Stimulated activated naive CD8-positive, alpha-beta T cell treated with anti-CD3 and anti-CD28 coated beads, Interleukin-15, amount 100 ng/mL, for 72 hours (primary cell): ENCODE measurements around the gene ABLIM3.

Experiments used
- ATAC-seq: fragments of 150-1000 bp; cut with Tn5 transposase; 2 replicates; pipeline ENCODE4 v1.10.0; 2021; ENCODE audit warnings: mild to moderate bottlenecking, moderate library complexity
- DNase-seq, 2 donors: peaks; one replicate each; pipeline ENCODE4 v3.0.0; 2021 to 2022
- H3K27ac Mint-ChIP-seq, 2 donors: one replicate each; pipeline ENCODE4 v1.8.0; 2022; ENCODE audit warnings: mild to moderate bottlenecking in 2 of 2, mixed read lengths in 2 of 2, moderate library complexity in 2 of 2
- H3K27me3 Mint-ChIP-seq: one replicate; pipeline ENCODE4 v1.8.0; 2022; ENCODE audit warnings: mixed read lengths
- H3K4me1 Mint-ChIP-seq: one replicate; pipeline ENCODE4 v1.8.0; 2022; ENCODE audit warnings: mild to moderate bottlenecking, mixed read lengths
- H3K4me3 Mint-ChIP-seq, 2 donors: one replicate each; pipeline ENCODE4 v1.8.0; 2022; ENCODE audit warnings: mild to moderate bottlenecking in 2 of 2, mixed read lengths in 2 of 2, moderate library complexity in 1 of 2
- H3K9me3 Mint-ChIP-seq, 2 donors: one replicate each; pipeline ENCODE4 v1.8.0; 2022; ENCODE audit warnings: mixed read lengths in 2 of 2

The ABLIM3 gene

GRCh38 chr5:149229298-149229937, 88.1 kb downstream of the ABLIM3 start:
- no peaks in the 10 kb centered on the region for H3K9me3 Mint-ChIP-seq

GRCh38 chr5:149235841-149236240, 94.5 kb downstream of the ABLIM3 start:
- DNase-seq (no peak), ATAC-seq (no peak)
- H3K27me3 Mint-ChIP-seq: no peaks in the 10 kb centered on the region
- no peak overlapping the region for H3K4me3 Mint-ChIP-seq
- H3K4me1 Mint-ChIP-seq: peaks cover 17% of the 10 kb centered on the region
- H3K9me3 Mint-ChIP-seq: peaks cover 0 to 8% of the 10 kb centered on the region in 2 donors
- peak overlapping the region in 1 of 2 donors; percentile 54 for H3K27ac Mint-ChIP-seq

More at GRCh38 chr5:149229298-149229937, 88.1 kb downstream of the ABLIM3 start:
- no peaks in the 10 kb centered on the region for H3K4me1 Mint-ChIP-seq
- DNase-seq (no peak), ATAC-seq (no peak)
- H3K27me3 Mint-ChIP-seq: no peaks in the 10 kb centered on the region
- no peak overlapping the region for H3K27ac Mint-ChIP-seq
- no peak overlapping the region for H3K4me3 Mint-ChIP-seq

GRCh38 chr5:149237662-149238061, 96.4 kb downstream of the ABLIM3 start:
- Mint-ChIP-seq H3K27ac (no peak overlapping the region), H3K9me3 (peaks cover 4 to 8% of the 10 kb centered on the region in 2 donors), H3K4me1 (peaks cover 35% of the 10 kb centered on the region), H3K27me3 (no peaks in the 10 kb centered on the region), H3K4me3 (no peak overlapping the region)
- ATAC-seq (no peak), DNase-seq (no peak)

DNA sequence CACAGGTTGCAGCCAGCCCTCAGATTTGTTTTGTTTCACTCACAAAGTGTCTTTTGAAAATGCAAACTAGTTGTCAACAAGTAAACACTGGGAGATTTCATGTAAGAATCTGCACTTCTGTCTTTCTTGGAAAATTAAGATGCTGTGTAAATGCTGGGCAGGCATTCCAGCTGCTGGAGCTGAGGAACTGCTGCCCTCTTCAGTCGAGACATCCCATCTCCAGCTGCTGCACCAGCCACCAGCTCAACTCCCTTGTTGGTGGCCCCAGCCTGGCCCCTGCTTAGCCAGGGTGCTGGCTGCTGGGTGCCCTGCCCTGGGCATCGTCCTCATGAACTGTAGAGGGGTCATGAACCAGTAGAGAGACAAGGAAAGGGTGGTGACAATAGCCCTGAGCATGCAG, 97.2 kb downstream of the ABLIM3 start:
- ATAC-seq (no peak), DNase-seq (no peak)
- H3K27ac Mint-ChIP-seq: no peak overlapping the region
- no peaks in the 10 kb centered on the region for H3K27me3 Mint-ChIP-seq
- H3K4me3 Mint-ChIP-seq: no peak overlapping the region
- H3K9me3 Mint-ChIP-seq: peaks cover 4 to 8% of the 10 kb centered on the region in 2 donors
- peaks cover 41% of the 10 kb centered on the region for H3K4me1 Mint-ChIP-seq

- peaks cover 4 to 8% of the 10 kb centered on the region in 2 donors for H3K9me3 Mint-ChIP-seq
- H3K4me3 Mint-ChIP-seq: peak overlapping the region in 1 of 2 donors; percentile 24
- ATAC-seq: peak; percentile 27
Observed at GRCh38 chr5:149239917-149240316, 98.6 kb downstream of the ABLIM3 start.

DNA sequence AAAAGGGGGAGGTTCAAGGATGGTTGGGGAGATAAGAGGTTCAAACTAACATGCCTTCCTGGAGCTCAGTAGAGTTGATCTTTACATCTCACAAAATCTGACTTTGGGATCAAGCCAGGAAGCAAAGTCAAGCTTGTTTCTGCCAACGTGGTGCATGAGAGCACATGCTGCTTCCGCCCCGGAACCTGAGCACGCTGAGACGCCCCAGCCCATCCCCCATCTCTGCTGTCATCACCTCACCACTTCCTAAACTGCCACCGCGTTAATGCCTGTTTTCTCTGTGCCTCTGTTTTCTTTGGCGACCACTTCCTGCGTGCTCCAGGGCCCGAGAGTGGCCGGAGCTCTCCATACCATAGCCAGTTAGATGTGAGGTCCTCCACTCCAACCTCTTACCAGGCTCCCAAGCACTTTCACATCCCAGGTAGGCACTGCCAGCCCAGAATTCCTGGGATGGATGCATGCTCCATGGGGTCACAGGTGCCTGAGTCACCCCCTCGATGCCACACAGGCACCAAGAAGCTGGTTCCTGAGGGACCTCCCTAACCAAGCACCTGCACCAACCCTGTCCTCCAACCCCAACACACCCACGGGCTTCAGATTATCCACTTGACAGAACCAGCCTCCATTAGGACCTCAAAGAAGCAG, 99.2 kb downstream of the ABLIM3 start:
- H3K4me1 Mint-ChIP-seq: peaks cover 43% of the 10 kb centered on the region
- H3K4me3 Mint-ChIP-seq: peak overlapping the region; percentile 24 to 61
- H3K9me3 Mint-ChIP-seq: peaks cover 4 to 8% of the 10 kb centered on the region in 2 donors
- peak overlapping the region; percentile 92 to 95 for H3K27ac Mint-ChIP-seq
- no peaks in the 10 kb centered on the region for H3K27me3 Mint-ChIP-seq
- ATAC-seq: peak; percentile 95
- peak; percentile 72 to 90 for DNase-seq

More at GRCh38 chr5:149239917-149240316, 98.6 kb downstream of the ABLIM3 start:
- peak overlapping the region; percentile 92 to 95 for H3K27ac Mint-ChIP-seq
- no peaks in the 10 kb centered on the region for H3K27me3 Mint-ChIP-seq
- peaks cover 43% of the 10 kb centered on the region for H3K4me1 Mint-ChIP-seq
- DNase-seq: peak in 1 of 2 donors; percentile 14

DNA sequence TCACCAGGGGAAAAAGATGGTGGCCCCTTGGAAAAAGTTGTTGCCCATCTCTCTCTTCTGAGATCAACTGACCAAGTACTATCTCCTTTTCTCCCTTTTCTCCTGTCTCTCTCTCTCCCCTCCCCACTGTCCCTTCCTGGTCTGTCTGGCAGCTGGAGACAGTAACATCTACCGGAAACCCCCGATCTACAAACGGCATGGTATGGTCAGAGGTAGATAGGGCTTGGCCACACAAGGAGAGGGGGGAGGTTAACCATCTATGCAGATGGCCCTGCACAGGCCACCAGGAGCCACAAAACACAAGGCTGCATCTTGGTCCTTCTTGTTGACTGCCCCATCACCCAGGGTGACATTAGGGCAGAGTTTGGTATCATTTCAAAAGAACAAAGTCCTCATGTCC, 101.0 kb downstream of the ABLIM3 start:
- Mint-ChIP-seq H3K9me3 (peaks cover 4 to 8% of the 10 kb centered on the region in 2 donors), H3K4me1 (peaks cover 43% of the 10 kb centered on the region), H3K4me3 (no peak overlapping the region), H3K27me3 (no peaks in the 10 kb centered on the region), H3K27ac (no peak overlapping the region)
- ATAC-seq (no peak), DNase-seq (no peak)

DNA sequence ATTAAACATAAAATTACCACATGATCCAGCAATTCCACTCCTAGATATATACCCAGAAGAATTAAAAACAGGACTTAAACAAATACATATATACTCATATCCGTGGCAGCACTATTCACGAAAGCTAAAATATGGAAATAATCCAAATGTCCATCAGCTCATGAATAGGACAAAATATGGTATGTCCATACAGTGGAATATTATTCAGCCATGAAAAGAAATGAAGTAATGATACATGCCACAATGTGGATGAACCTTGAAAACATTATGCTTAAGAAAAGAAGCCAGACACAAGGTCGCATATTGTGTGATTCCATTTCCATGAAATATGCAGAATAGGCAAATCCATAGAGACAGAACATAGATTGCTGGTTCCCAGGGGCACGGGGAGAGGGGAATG, 105.6 kb downstream of the ABLIM3 start:
- Mint-ChIP-seq H3K27ac (no peak overlapping the region), H3K9me3 (no peaks in the 10 kb centered on the region), H3K27me3 (no peaks in the 10 kb centered on the region), H3K4me1 (peaks cover 15% of the 10 kb centered on the region), H3K4me3 (no peak overlapping the region)
- DNase-seq (no peak), ATAC-seq (no peak)

GRCh38 chr5:149247726-149248125, 106.4 kb downstream of the ABLIM3 start:
- Mint-ChIP-seq H3K27ac (no peak overlapping the region), H3K27me3 (no peaks in the 10 kb centered on the region), H3K4me3 (no peak overlapping the region), H3K4me1 (peaks cover 8% of the 10 kb centered on the region), H3K9me3 (no peaks in the 10 kb centered on the region)
- DNase-seq: no peak
- no peak for ATAC-seq

GRCh38 chr5:149251546-149251945, 110.3 kb downstream of the ABLIM3 start:
- no peaks in the 10 kb centered on the region for H3K4me1 Mint-ChIP-seq
- ATAC-seq (no peak), DNase-seq (no peak)
- peaks cover 0 to 4% of the 10 kb centered on the region in 2 donors for H3K9me3 Mint-ChIP-seq
- H3K4me3 Mint-ChIP-seq: no peak overlapping the region
- no peaks in the 10 kb centered on the region for H3K27me3 Mint-ChIP-seq
- H3K27ac Mint-ChIP-seq: no peak overlapping the region

DNA sequence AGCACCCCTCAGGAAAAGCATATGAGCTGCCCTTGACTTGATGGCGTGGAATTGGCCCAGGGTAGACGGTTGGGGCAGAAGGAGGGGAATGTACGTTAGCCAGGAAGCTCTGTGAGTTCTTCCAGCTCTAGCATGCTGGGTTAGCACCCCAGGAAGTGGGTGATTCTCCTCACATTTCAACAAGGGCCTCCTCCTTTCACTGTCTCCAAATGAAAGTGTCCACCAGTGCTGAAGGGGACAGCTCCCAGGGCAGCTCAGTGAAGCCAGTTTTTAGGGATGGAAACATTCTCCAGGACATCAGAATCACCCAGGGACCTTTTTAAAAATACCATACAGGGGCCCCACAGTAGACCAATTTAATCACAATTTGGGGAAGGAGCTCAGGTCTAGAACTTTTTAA, 113.2 kb downstream of the ABLIM3 start:
- DNase-seq (no peak), ATAC-seq (no peak)
- Mint-ChIP-seq H3K27me3 (no peaks in the 10 kb centered on the region), H3K27ac (no peak overlapping the region), H3K9me3 (peaks cover 0 to 4% of the 10 kb centered on the region in 2 donors), H3K4me3 (no peak overlapping the region), H3K4me1 (no peaks in the 10 kb centered on the region)

GRCh38 chr5:149256451-149256850, 115.2 kb downstream of the ABLIM3 start:
- Mint-ChIP-seq H3K9me3 (peaks cover 0 to 4% of the 10 kb centered on the region in 2 donors), H3K27me3 (no peaks in the 10 kb centered on the region), H3K4me3 (no peak overlapping the region), H3K4me1 (no peaks in the 10 kb centered on the region), H3K27ac (no peak overlapping the region)
- ATAC-seq (no peak), DNase-seq (no peak)

- DNase-seq (no peak), ATAC-seq (no peak)
- Mint-ChIP-seq H3K9me3 (peaks cover 0 to 4% of the 10 kb centered on the region in 2 donors), H3K27me3 (no peaks in the 10 kb centered on the region), H3K27ac (no peak overlapping the region), H3K4me3 (no peak overlapping the region), H3K4me1 (no peaks in the 10 kb centered on the region)
Observed at GRCh38 chr5:149257131-149257530, 115.8 kb downstream of the ABLIM3 start.

DNA sequence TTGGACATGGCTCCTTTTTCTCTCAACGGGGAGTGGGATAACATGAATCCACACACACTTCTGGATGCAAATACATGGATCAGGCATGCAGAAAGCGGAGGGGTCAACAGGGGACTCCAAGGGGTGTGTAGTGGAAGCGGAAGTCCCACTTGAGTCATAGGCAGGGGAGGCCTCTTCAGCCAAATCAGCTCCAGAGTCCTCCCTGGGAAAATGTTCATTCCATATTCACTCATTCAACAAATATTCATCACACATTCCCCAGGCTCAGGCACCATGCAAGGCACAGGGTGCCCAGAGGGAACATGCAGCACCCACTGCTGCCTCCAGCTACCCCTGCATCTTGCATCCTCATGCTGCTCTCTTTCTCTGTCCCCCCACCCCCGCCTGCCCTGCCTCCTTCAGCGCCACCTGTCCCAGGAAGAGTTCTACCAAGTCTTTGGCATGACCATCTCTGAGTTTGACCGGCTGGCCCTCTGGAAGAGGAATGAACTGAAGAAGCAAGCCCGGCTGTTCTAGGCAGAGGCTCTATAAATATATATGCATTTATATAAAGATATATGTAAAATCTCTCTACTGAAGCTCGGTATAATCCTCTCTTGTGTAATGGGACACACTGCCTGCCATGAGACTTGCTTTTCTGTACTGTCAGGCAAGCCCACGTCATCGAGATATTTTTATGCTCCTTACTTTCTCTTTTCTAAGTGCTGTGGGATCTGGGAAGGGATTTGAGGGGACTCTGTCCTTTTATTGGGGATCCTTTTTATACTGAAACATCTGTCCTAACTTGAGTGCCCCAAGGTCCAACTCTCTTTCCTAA, 116.8 kb downstream of the ABLIM3 start:
- Mint-ChIP-seq H3K4me3 (no peak overlapping the region), H3K4me1 (no peaks in the 10 kb centered on the region), H3K27ac (no peak overlapping the region), H3K27me3 (no peaks in the 10 kb centered on the region), H3K9me3 (peaks cover 0 to 4% of the 10 kb centered on the region in 2 donors)
- ATAC-seq: no peak
- no peak for DNase-seq

DNA sequence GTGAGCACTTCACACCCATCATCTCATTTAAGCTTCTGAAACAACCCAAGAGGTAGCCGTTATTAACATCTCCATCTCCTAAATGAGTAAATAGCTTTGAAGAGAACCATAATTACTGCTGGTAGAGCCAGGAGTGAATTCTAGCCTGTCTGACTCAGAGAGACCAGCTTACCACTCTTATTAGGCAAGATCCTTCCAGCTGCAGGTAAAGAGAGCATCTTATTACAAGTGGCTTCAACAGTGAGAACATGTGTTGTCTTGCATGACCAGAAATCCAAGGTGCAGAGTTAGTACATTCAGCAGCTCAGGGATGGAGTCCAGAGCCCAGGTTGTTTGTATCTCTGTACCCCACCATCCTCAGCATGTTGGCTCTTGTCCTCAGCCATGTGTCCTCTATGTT, 119.5 kb downstream of the ABLIM3 start:
- no peak for ATAC-seq
- H3K27me3 Mint-ChIP-seq: no peaks in the 10 kb centered on the region
- H3K4me1 Mint-ChIP-seq: peaks cover 9% of the 10 kb centered on the region
- H3K4me3 Mint-ChIP-seq: no peak overlapping the region
- H3K9me3 Mint-ChIP-seq: no peaks in the 10 kb centered on the region
- no peak overlapping the region for H3K27ac Mint-ChIP-seq
- no peak for DNase-seq

DNA sequence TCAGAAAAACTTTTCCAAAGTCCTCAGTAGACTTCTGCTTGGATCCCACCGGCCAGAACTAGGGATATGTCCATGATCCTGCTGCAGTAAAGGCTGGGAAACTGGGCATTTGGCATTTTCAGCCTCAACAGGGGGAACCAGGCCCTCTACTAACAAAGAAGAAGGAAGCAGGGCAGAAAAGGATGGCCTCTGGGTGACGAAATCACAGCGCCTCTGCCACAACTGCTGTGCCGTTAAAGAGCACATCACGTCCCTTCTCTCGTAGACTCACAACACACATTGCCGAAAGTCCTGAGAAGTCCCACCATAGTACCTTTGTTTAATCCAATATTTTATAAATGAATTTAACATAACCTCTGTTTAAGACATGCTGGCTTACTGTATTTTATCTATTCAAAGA, 120.0 kb downstream of the ABLIM3 start:
- H3K4me3 Mint-ChIP-seq: no peak overlapping the region
- ATAC-seq (no peak), DNase-seq (no peak)
- peaks cover 9% of the 10 kb centered on the region for H3K4me1 Mint-ChIP-seq
- no peaks in the 10 kb centered on the region for H3K27me3 Mint-ChIP-seq
- no peak overlapping the region for H3K27ac Mint-ChIP-seq
- no peaks in the 10 kb centered on the region for H3K9me3 Mint-ChIP-seq
